Upper lobe of left lung (tissue), 6 donors: ENCODE results near the gene LRBA. TPM values are rescaled to one million over a fixed set of nuclear protein-coding genes. Genes with fewer than 3 reads are reported as not detected.
"Not testable (repeated sequence)": the region's sequence is repeated elsewhere in the genome, so short reads cannot be mapped to it uniquely, and the experiment has no call there.

Experiments used
- ATAC-seq, 2 donors: fragments of 200-7000 bp; cut with Tn5 transposase; one replicate each; pipeline ENCODE4 v1.9.1; 2022; ENCODE audit warnings: mild to moderate bottlenecking in 2 of 2, moderate library complexity in 2 of 2; ENCODE audit not compliant: low FRiP score in 2 of 2
- DNase-seq, 2 donors: peaks; one replicate each; pipeline ENCODE4 v3.0.0-alpha.2; 2019 to 2020
- H3K27ac ChIP-seq, 4 donors: fragments of 200-600 bp; sonication (generic); one replicate each; pipeline ENCODE4 v1.5.1; 2016 to 2019
- H3K27me3 ChIP-seq, 4 donors: fragments of 200-600 bp; sonication (generic); one replicate each; pipeline ENCODE4 v1.5.1; 2017 to 2019
- H3K36me3 ChIP-seq, 4 donors: fragments of 200-600 bp; sonication (generic); one replicate each; pipeline ENCODE4 v1.5.1; 2016 to 2019
- H3K4me1 ChIP-seq, 4 donors: fragments of 200-600 bp; sonication (generic); one replicate each; pipeline ENCODE4 v1.5.1; 2018 to 2019
- H3K4me3 ChIP-seq, 4 donors: fragments of 200-600 bp; sonication (generic); one replicate each; pipeline ENCODE4 v1.5.1; 2017 to 2019; ENCODE audit warnings: mild to moderate bottlenecking in 2 of 4, moderate library complexity in 1 of 4
- H3K9me3 ChIP-seq, 4 donors: fragments of 200-600 bp; sonication (generic); one replicate each; pipeline ENCODE4 v1.5.1; 2018 to 2019
- CTCF ChIP-seq, 6 experiments: fragments of 450-650 bp in 4 of 6; fragments of 200-600 bp in 2 of 6; sonication (generic) in 2 of 6; IDR thresholded peaks; one replicate each; pipeline ENCODE4 v1.5.1; 2016 to 2019; ENCODE audit warnings: antibody characterized with exemption in 6 of 6
- EP300 ChIP-seq, 4 donors: sonication (generic); formaldehyde crosslinking; IDR thresholded peaks; one replicate each; pipeline ENCODE4 v1.5.1; 2017; ENCODE audit warnings: antibody characterized with exemption in 4 of 4, control low read depth in 2 of 4
- POLR2A ChIP-seq, 4 donors: fragments of 450-650 bp; IDR thresholded peaks; one replicate each; pipeline ENCODE4 v1.5.1; 2016 to 2017; ENCODE audit warnings: antibody characterized with exemption in 4 of 4, mild to moderate bottlenecking in 2 of 4
- POLR2AphosphoS5 ChIP-seq, 2 donors: sonication (generic); formaldehyde crosslinking; IDR thresholded peaks; one replicate each; pipeline ENCODE4 v1.5.1; 2017; ENCODE audit warnings: antibody characterized with exemption in 2 of 2
- WGBS, 2 donors: methylation state at CpG; one replicate each; pipeline ENCODE4 v1.1.5; 2017 to 2018; 5-methylcytosine and 5-hydroxymethylcytosine counted together
- total RNA-seq, 6 donors: library from RNA; depleted of rRNA in 4 of 6; stranded (reverse); fragments of >200 nt in 4 of 6; gene quantifications; one replicate each; pipeline versions ENCODE4 v1.1.0 to v1.2.1, GENCODE V29; 2016 to 2021
- donor health status: DM: no; HTN: no; CAD: no; lungs with moderate emphysema.
- donor health status: DM: no; HTN: yes; CAD: no; lungs with severe emphysema.

The LRBA gene
- total RNA-seq, 6 donors from 2014 or later: 34.7 to 139 (median 56.4) TPM

DNA sequence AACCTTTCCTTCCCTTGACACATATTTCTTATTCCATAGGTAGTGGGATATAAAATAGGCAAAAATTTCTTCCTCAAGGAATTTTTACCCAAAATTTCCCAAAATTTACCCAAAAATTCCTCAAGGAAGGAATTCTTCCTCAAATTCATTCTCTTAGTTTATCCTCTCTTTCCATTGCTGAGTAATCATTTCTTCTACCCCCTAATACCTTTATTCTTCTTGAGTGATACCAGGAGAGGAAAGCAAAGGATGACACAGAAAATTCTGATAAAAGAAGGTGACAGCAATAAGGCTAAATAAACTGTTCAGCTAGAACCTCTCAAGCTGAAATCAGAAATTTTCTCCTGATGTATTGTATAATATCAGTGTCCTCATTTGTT lies 624.6 kb downstream of the LRBA start:
- Histone ChIP-seq H3K27ac (no peak overlapping the region), H3K4me3 (no peak overlapping the region), H3K36me3 (no peaks in the 10 kb centered on the region), H3K4me1 (no peaks in the 10 kb centered on the region), H3K9me3 (peaks cover 0 to 10% (median 0%) of the 10 kb centered on the region in 4 donors), H3K27me3 (no peaks in the 10 kb centered on the region)
- no peak for DNase-seq
- ATAC-seq: no peak
- TF ChIP-seq POLR2A (IDR thresholded peaks at IDR 0.05) (no peak), POLR2AphosphoS5 (IDR thresholded peaks at IDR 0.05) (no peak)

- peaks cover 0 to 10% (median 0%) of the 10 kb centered on the region in 4 donors for H3K9me3 ChIP-seq
- WGBS, 2 donors: 48 to 63% methylated on average over 2 of the region's 2 CpGs
- no peak overlapping the region for H3K27ac ChIP-seq
- H3K4me1 ChIP-seq: no peaks in the 10 kb centered on the region
- ATAC-seq: no peak
- H3K36me3 ChIP-seq: no peaks in the 10 kb centered on the region
- no peaks in the 10 kb centered on the region for H3K27me3 ChIP-seq
- TF ChIP-seq EP300 (IDR thresholded peaks at IDR 0.05): no peak
- TF ChIP-seq POLR2AphosphoS5 (IDR thresholded peaks at IDR 0.05): no peak
- no peak overlapping the region for H3K4me3 ChIP-seq
- DNase-seq: no peak
Measured at GRCh38 chr4:150389896-150390530, 625.1 kb downstream of the LRBA start.

DNA sequence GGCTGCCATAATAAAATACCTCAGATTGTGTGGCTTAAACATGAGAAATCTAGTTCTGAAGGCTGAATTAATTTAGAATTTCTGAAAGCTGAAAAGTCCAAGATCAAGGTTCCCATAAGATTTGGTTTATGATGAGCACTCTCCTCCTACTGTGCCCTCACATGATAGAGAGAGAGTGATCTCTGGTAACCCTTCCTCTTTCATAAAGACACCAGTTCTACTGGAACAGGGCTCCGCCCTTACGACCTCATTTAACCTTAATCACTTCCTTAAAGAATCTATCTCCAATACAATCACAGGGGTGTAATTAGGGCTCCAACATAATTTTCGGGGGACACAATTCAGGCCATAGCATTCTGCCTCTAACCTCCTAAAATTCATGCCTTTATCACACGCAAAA lies 627.1 kb downstream of the LRBA start:
- DNase-seq: no peak
- TF ChIP-seq EP300 (IDR thresholded peaks at IDR 0.05) (no peak), POLR2AphosphoS5 (IDR thresholded peaks at IDR 0.05) (no peak), CTCF (IDR thresholded peaks at IDR 0.05) (no peak), POLR2A (IDR thresholded peaks at IDR 0.05) (no peak)
- no peaks in the 10 kb centered on the region for H3K27me3 ChIP-seq
- 80 to 91% methylated on average over 4 of the region's 4 CpGs for WGBS, 2 donors
- H3K4me1 ChIP-seq: no peaks in the 10 kb centered on the region
- peak in 1 of 2 donors; percentile 46 for ATAC-seq
- peaks cover 0 to 4% (median 0%) of the 10 kb centered on the region in 4 donors for H3K9me3 ChIP-seq
- no peaks in the 10 kb centered on the region for H3K36me3 ChIP-seq
- no peak overlapping the region for H3K4me3 ChIP-seq
- H3K27ac ChIP-seq: no peak overlapping the region

DNA sequence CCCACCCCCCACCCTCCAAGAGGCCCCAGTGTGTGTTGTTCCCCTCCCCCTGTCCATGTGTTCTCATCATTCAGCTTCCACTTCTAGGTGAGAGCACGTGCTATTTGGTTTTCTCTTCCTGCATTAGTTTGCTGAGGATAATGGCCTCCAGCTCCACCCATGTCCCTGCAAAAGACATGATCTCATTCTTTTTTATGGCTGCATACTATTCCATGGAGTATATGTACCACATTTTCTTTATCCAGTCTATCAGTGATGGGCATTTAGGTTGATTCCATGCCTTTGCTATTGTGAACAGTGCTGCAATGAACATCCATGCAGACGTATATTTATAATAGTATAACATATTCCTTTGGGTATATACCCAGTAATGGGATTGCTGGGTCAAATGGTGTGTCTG lies 628.7 kb downstream of the LRBA start:
- H3K27ac ChIP-seq, H3K4me1 ChIP-seq, H3K36me3 ChIP-seq, ATAC-seq, H3K9me3 ChIP-seq, H3K27me3 ChIP-seq, H3K4me3 ChIP-seq, DNase-seq: not testable (repeated sequence)
- WGBS, 2 donors: 94 to 97% methylated on average over 2 of the region's 2 CpGs

- TF ChIP-seq CTCF (IDR thresholded peaks at IDR 0.05) (no peak), POLR2AphosphoS5 (IDR thresholded peaks at IDR 0.05) (no peak)
- ATAC-seq: peak in 1 of 2 donors; percentile 71
Measured at GRCh38 chr4:150385606-150386005, 629.5 kb downstream of the LRBA start.

DNA sequence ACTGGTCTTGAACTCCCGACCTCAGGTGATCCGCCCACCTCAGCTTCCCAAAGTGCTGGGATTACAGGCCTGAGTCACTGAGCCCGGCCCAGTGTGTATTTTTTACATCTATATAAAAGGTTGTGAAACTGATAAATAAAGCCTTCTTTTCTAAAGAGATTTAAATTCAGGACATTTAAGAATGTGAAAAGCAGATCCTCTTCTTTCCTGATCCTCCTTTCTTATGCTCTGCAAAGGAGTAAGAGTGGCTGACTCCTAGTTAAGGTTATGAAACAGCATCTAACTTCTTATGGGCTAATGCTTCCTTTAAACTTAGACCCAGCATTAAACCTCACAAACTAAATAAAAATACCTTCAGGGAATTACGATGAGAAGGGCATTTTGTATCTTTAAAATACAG lies 630.8 kb downstream of the LRBA start:
- no peak overlapping the region for H3K4me3 ChIP-seq
- no peaks in the 10 kb centered on the region for H3K27me3 ChIP-seq
- no peak for DNase-seq
- TF ChIP-seq EP300 (IDR thresholded peaks at IDR 0.05) (no peak), POLR2A (IDR thresholded peaks at IDR 0.05) (no peak), POLR2AphosphoS5 (IDR thresholded peaks at IDR 0.05) (no peak), CTCF (IDR thresholded peaks at IDR 0.05) (no peak)
- 93 to 96% methylated on average over 4 of the region's 4 CpGs for WGBS, 2 donors
- H3K9me3 ChIP-seq: no peaks in the 10 kb centered on the region
- ATAC-seq: no peak
- no peaks in the 10 kb centered on the region for H3K4me1 ChIP-seq
- H3K36me3 ChIP-seq: no peaks in the 10 kb centered on the region
- H3K27ac ChIP-seq: no peak overlapping the region

More at GRCh38 chr4:150385606-150386005, 629.5 kb downstream of the LRBA start:
- Histone ChIP-seq H3K9me3 (no peaks in the 10 kb centered on the region), H3K27ac (no peak overlapping the region), H3K4me3 (no peak overlapping the region), H3K27me3 (no peaks in the 10 kb centered on the region), H3K4me1 (no peaks in the 10 kb centered on the region), H3K36me3 (no peaks in the 10 kb centered on the region)
- DNase-seq: no peak
- 59 to 61% methylated on average over 2 of the region's 2 CpGs for WGBS, 2 donors
